ENCODE measurements around the gene PARD3. TPM values are rescaled to one million over a fixed set of nuclear protein-coding genes. Genes with fewer than 3 reads are reported as not detected.

The PARD3 gene
- total and polyA plus RNA-seq, 12 donors = 17.0 to 93.8 (median 47.3) TPM

- TF ChIP-seq POLR2A (IDR thresholded peaks at IDR 0.05) (no peak), CTCF (IDR thresholded peaks at IDR 0.05) (no peak)
- H3K36me3 ChIP-seq (replicated peaks in 1 of 2) = no peaks in the 10 kb centered on the region
- H3K27me3 ChIP-seq = no peaks in the 10 kb centered on the region
- H3K9me3 ChIP-seq (replicated peaks in 1 of 3) = no peaks in the 10 kb centered on the region
- H3K4me1 ChIP-seq (replicated peaks in 1 of 2) = peaks cover 0 to 21% of the 10 kb centered on the region in 2 donors
- no peak overlapping the region for H3K27ac ChIP-seq
- intact Hi-C loops (cut with DNase I) = no loop called here
- no peak for DNase-seq
- H3K4me3 ChIP-seq = no peak overlapping the region
- 84 to 95% (median 86%) methylated on average over 3 of the region's 3 CpGs for WGBS, 4 donors
Observed at GRCh38 chr10:34612446-34612845, 202.7 kb downstream of the PARD3 start.

- Histone ChIP-seq H3K4me3 (no peak overlapping the region), H3K36me3 (replicated peaks in 1 of 2) (no peaks in the 10 kb centered on the region), H3K27me3 (no peaks in the 10 kb centered on the region), H3K4me1 (replicated peaks in 1 of 2) (peaks cover 0 to 17% of the 10 kb centered on the region in 2 donors), H3K9me3 (replicated peaks in 1 of 3) (no peaks in the 10 kb centered on the region), H3K27ac (no peak overlapping the region)
- intact Hi-C loops (cut with DNase I) = no loop called here
- TF ChIP-seq POLR2A (IDR thresholded peaks at IDR 0.05) = no peak
- no peak for TF ChIP-seq CTCF (IDR thresholded peaks at IDR 0.05)
- 92 to 95% (median 95%) methylated on average over 9 of the region's 9 CpGs for WGBS, 4 donors
- no peak for DNase-seq
Observed at GRCh38 chr10:34609287-34609940, 205.7 kb downstream of the PARD3 start.

- H3K4me3 ChIP-seq = no peak overlapping the region
- peaks cover 0 to 7% of the 10 kb centered on the region in 2 donors for H3K4me1 ChIP-seq (replicated peaks in 1 of 2)
- 71 to 76% (median 74%) methylated on average over 3 of the region's 3 CpGs for WGBS, 4 donors
- H3K9me3 ChIP-seq (replicated peaks in 1 of 3) = no peaks in the 10 kb centered on the region
- DNase-seq = no peak
- H3K27ac ChIP-seq = no peak overlapping the region
- no peaks in the 10 kb centered on the region for H3K27me3 ChIP-seq
- TF ChIP-seq CTCF (IDR thresholded peaks at IDR 0.05) (no peak), POLR2A (IDR thresholded peaks at IDR 0.05) (no peak)
- no peaks in the 10 kb centered on the region for H3K36me3 ChIP-seq (replicated peaks in 1 of 2)
- intact Hi-C loops (cut with DNase I) = no loop called here
Observed at GRCh38 chr10:34607894-34608293, 207.2 kb downstream of the PARD3 start.

GRCh38 chr10:34606890-34607289, 208.2 kb downstream of the PARD3 start:
- no peak for TF ChIP-seq CTCF (IDR thresholded peaks at IDR 0.05)
- TF ChIP-seq POLR2A (IDR thresholded peaks at IDR 0.05) = no peak
- no peaks in the 10 kb centered on the region for H3K4me1 ChIP-seq (replicated peaks in 1 of 2)
- intact Hi-C loops (cut with DNase I) = no loop called here
- no peaks in the 10 kb centered on the region for H3K9me3 ChIP-seq (replicated peaks in 1 of 3)
- DNase-seq = no peak
- no peaks in the 10 kb centered on the region for H3K36me3 ChIP-seq (replicated peaks in 1 of 2)
- no peak overlapping the region for H3K27ac ChIP-seq
- H3K27me3 ChIP-seq = no peaks in the 10 kb centered on the region
- H3K4me3 ChIP-seq = no peak overlapping the region
- WGBS, 4 donors = 81 to 84% (median 82%) methylated on average over 4 of the region's 4 CpGs
